Measurements from ENCODE around the gene TMCC3.
"Not testable (repeated sequence)": the region's sequence is repeated elsewhere in the genome, so short reads cannot be mapped to it uniquely, and the experiment has no call there.

The TMCC3 gene

DNA sequence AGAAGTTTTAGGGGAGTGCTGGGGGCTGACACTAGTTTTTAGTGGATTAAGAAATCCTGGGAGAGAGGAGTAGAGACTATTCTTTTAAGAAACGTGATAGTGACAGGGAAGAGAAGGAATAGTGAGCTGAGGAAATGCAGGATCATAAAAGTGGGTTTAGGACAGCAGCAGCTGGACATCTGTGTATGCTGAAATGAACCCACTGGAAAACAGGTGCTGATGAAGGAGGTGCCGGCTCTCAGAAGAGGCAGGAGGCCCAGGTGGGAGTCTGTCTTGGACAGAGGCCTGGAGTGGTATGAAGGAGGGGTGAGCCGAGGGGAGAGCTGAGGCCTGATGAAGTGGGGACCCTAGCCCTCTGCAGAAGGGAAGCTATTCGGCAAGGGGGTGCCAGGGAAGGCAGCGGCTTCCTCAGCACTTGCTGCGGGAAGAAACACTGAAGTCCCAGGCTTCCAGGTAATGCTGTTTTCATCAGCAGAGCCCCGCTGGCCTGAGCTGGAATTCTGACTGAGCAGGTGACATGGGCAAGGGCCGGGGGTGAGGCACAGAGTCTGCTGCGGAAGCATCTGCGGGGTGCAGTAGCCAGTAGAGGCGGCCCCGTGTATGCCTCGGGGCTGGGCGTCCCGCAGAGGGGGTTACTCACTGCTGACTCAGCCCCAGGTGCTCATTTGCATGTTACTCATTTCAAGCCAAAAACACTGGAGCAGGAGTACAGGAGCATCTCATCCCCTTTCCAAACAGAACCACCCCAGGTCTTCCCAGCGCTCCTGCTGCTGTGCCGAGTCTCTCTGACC is 89.7 kb downstream of the TMCC3 start:
- DNase-seq: no peak

GRCh38 chr12:94558612-94559011 is 91.7 kb downstream of the TMCC3 start:
- no peak for DNase-seq

DNA sequence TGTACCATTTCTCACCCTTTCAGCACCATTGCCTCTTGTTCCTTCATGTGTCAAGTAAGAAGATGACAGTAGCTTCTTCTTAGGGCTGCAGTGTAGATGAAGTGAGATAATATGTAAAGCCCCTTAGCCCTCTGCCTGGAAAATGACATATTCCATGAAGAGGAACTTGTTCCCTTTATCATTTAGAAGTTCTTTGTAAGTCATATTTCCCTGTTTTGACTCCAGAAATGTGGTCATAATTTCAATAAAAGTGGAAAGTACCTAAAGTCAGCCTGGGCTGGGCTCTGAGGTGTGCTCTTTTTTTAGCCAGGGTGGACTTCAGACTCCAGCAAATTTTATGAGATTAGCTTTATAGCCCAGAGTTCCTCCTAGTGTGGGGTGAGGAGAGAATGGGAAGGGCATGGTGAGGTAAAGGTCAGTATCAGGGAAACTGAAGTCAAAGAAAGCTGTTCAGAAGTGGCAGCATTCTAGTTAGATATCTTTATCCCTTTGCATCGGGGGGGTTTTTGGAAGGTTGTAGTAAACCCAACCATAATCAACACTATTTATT is 92.5 kb downstream of the TMCC3 start:
- no peak for DNase-seq

DNA sequence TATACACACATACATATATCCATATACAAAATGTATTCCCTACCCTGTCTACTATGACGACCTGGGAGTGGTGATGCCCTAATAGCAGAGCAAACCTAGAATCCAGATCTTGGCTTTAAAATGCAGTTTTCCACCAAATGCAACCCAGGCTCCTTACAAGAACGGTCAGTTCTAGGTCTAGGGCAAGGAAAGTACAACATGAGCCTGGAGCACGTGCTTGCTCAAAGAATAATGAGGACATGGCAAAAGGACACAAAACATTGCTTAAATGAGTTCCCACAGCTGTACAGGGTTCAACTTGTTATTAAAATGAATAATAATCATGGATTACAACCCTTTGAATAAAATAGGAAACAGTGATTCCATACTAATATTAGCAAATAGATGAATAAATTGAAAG is 94.7 kb downstream of the TMCC3 start:
- DNase-seq: no peak

DNA sequence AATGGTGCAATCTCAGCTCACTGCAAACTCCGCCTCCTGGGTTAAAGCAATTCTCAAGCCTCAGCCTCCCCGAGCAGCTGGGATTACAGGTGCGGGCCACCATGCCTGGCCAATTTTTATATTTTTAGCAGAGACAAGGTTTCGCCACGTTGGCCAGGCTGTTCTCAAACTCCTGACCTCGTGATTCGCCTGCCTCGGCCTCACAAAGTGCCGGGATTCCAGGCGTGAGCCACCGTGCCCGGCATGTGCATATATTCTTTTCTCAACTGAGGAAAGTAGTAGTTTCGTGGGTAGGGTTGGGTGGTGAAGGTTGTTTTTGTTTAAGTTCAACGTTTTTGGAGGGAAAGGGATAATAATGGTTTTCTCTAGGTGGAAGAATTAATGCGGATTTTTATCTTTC is 96.5 kb downstream of the TMCC3 start:
- no peak for DNase-seq

DNA sequence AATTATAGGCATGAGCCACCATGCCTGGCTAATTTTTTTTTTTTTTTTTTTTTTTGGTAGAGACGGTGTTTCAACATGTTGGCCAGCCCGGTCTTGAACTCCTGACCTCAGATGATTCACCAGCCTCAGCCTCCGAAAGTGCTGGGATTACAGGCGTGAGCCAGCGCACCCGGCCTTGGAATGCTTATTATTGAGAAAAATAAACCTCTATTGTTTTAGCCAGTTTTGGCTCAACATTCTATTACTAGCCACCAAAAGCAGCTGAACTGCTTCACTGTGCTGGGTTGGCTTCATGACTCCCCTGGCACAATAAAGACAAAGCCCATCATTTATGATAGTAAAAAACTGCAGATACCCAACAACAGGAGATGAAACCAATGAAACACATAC is 97.2 kb downstream of the TMCC3 start:
- no peak for DNase-seq

- no peak for DNase-seq
These were observed 98.5 kb downstream of the TMCC3 start for GRCh38 chr12:94551810-94552209.

- no peak for DNase-seq
These were observed 99.4 kb downstream of the TMCC3 start for GRCh38 chr12:94550964-94551363.

DNA sequence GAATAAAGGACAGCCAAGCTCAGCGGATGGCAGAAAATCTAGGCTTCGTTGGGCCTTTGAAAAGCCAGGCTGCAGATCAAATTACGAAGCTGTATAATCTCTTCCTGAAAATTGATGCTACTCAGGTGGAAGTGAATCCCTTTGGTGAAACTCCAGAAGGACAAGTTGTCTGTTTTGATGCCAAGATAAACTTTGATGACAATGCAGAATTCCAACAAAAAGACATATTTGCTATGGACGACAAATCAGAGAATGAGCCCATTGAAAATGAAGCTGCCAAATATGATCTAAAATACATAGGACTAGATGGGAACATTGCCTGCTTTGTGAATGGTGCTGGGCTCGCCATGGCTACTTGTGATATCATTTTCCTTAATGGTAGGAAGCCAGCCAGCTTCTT is 101.5 kb downstream of the TMCC3 start:
- not testable (repeated sequence) for DNase-seq

DNA sequence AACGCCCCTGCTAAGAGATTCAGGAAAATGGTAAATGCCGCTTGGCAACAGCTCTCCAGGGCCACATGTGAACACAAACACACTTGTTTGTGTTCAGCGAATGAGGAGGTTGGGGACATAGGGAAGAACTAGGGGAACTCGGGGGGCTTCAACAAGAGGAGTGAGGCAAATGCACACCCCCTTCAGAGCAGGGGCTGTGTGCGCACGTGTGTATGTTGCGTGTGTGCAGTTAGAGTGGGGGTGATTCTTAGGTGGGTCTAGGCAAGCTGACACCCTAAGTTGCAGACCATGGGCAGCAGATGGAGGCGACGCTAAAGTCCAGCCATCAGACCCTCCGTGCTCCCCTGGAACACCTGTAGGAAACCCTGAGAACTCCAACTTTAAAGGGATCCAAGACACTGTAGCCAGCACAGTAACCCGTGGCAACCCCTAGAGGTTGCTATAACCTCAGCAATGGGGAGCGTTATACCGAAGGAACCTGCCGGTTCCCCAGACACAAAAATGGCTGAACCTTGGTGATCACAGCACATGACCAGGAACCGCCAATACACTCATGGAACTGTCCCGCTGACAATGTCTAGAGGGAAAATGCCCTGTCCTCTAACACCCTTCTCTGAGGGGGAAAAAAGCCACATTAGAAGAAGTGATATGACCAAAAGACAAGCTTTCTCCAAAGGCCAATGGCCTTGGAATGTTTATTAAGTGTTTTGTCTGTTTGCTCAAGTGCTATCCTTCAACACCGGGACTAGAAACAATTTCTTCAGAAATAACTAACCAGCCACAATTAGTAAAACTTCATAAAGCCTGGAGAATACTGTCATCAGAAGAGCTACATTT is 104.2 kb downstream of the TMCC3 start:
- DNase-seq: peak in 1 of 2 experiments; percentile 52

- no peak for DNase-seq
These were observed 106.0 kb downstream of the TMCC3 start for GRCh38 chr12:94544355-94544754.

DNA sequence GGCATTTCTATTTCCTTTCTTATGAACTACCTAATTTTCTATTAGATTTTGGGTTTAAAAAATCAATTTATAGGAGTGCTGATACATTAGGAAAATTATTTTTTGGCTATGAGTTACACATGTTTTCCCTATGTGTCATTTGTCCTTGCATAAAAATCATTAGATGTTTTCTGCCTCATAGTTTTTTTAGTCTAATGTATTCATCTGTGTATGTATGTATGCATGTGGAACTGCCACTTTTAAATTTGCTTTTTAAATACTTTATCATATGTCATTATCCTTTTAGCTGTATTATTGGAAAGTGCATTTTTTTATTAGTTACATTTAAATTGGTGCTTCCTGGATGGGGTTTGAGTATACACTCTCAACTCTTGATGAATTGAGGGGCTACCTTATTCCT is 112.0 kb downstream of the TMCC3 start:
- DNase-seq: no peak

DNA sequence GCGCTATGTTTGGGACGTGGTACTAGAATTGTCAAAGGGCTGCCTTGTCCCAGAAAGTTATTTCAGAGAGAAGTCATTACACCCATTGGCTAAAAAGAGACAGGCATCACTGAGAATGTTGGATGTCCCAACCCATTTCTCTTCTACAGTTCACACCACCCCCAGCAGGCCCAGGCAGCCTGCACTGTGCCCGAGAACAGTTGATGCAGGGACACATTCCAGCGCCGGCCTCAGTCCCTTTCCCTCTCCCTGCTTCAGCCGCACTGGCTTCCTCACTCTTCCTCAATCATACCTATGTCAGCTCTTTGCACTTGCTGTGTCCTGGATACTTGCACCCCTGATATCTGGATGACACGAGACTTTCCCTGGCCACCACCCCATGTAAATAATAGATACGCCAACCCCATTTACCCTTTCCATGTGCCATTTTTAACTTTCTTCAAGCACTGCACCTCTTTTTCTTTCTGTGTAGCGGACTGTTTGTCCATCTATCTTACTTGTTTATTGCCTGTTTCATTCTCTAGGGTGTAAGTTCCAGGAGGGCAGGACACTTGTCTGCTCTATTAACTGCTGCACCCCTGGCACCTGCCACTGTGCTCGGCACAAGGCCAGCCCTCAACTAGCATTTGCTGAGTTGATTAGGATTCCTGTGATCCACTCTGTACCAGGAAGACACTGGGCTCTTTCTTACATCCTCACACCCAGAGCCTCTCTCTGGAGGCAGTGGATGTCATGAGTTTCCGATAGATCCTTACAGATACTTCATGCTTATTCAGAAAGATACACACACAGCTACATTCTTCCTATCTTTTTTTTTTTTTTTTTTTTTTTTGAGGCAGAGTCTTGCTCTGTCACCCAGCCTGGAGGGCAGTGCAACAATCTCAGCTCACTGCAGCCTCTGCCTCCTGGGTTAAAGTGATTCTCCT is 114.1 kb downstream of the TMCC3 start:
- DNase-seq: no peak

DNA sequence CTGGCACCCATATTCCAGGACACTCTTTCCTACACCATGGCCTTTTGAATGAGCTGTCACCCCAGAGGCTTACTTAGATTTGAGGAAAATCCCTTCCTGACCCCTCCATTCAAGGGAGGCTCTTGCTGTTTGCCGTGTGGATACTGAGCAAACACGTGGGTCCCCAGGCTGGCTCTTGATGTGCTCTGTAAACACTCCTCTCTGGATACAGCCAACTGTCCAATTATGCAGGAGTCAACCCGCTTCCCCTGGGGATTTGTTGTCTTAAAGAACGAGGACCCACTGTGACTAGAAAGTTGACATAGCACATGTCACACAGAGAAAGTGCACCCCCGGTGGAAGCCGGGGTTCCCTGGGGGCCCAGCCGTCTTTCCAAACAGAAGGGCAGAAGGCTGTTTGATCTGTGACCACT is 114.8 kb downstream of the TMCC3 start:
- DNase-seq: peak in 1 of 2 experiments; percentile 7

GRCh38 chr12:94534774-94535509 is 115.4 kb downstream of the TMCC3 start:
- no peak for DNase-seq

DNA sequence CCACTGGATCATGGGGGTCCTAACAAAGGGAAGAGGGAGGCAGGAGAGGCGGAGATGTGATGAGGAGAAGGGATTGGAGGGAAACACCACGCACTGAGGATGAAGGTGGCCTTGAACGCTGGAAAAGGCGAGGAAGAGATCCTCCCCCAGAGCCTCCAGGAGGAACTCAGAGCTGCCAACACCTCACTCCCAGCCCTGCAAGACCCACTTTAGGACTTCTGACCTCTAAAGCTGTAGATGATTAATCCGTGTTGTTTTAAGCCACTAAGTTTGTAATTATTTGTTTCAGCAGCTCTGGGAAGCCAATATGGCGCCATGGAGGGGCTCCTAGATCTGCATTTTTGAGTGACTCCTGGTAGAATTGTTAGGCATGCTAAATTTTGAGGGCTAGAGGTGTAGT is 116.1 kb downstream of the TMCC3 start:
- DNase-seq: no peak

DNA sequence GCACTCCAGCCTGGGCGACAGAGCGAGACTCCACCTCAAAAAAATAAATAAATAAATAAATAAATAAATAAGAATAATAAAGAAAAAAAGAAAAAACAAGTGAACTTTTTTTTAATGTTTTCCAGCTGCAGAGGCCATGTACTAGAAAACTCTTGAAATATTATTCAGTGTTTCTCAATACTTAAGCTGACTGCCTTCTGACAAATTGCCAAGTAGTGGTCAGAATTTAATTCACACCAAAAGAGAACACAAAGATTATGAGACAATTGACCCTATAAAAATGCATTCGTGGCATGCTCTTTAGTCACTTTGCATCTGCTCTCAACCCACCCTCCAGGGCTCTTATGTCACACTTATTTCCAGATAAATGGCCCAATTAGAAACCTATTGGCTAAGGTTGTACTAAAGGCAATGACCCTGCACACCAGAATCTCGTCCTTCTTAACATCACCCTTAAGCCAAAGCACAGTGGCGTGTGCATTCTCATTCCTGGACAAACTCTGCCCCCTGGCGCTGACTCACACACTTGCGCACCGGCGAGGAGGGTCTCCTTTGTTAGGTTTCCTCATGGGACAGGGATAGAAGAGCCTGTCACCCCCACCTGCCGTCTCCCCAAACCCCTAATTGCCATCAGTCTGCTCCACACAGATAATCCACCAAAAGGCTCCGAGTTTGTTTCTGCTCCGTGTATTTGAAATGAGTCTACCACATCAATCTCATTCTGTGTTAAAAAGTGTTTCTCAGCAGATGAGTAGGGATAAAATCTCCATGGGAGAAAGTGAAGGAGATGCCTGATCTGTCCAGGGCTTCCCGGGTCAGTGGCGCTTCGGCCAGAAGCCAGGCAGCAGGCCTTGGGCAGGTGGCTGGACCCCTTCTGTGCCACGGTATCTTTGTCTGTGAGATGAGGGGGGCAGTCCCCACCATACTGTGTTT is 117.6 kb downstream of the TMCC3 start:
- DNase-seq: peak; percentile 51 to 75

DNA sequence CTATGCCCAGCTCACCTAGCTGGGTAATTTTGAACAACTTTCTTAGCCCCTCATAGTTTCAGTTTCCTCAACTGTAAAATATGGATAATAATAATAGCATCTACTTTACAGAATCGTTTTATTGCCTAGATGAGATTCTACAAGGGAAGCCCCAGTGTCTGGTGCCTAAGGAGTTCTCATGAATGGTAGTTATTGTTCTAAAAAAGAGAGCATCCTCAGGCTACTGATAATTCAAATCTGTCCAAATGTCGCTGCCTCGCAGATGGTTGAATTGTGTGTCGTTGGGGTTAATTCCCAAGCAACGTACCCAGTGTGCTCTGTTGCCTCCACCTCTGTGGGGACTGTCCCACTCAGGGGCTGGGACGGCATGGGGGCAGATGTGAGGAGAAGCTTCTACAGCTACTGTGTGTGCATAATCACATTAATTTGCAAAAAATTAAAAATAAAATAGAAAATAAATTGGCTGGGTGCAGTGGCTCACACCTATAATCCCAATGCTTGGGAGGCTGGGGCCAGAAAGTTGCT is 119.1 kb downstream of the TMCC3 start:
- DNase-seq: no peak

- DNase-seq: no peak
These were observed 124.4 kb downstream of the TMCC3 start for GRCh38 chr12:94525951-94526350.

Measured in NCI-H446 (cell line).